HG02763 (cell line): ENCODE data around the gene CLEC16A.
A peak's percentile ranks its signal among the peaks of the same experiment; 100 is the strongest.

ENCODE experiments used
- ATAC-seq: cut with Tn5 transposase; IDR thresholded peaks from one replicate; pipeline ENCODE4 v1.9.1; 2021; ENCODE audit warnings: mild to moderate bottlenecking, moderate library complexity; ENCODE audit not compliant: unreplicated experiment

Gene CLEC16A

GRCh38 chr16:11165894-11166665, 221.7 kb downstream of the CLEC16A start:
- ATAC-seq = no peak

GRCh38 chr16:11167581-11167980, 223.2 kb downstream of the CLEC16A start:
- ATAC-seq = no peak

DNA sequence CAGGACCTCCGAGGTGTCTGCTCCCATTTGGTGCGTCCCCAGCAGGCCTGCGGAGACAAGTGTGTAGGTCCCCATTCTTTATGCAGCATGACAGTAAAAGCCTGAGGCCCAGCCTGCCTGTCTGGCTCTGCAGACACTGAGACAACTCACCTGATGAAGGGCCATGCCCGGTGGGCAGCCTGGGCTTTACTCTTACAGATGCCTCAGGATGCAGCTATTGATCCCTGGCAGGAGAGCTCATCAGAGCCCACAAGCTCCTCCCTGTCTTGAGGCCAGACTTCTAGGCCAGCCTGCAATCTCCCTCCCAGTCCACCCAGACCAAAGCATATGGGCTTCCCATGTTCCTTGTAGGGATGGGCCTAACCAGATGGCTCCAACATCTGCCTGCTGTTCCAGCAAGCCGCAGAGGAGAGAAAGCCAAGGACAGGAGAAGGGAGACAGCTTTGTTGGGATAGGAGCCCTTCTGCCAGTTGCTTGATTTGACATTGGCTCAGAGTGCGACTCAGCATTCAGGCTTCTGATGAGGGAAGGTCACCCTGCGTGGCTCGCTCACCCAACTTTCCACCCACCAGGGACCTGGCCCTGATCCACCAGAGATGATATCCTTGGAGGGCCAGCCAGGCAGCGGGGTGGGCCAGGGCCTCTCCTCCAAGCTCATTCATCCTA, 224.2 kb downstream of the CLEC16A start:
- ATAC-seq = no peak

- no peak for ATAC-seq
These were observed 225.3 kb downstream of the CLEC16A start for GRCh38 chr16:11169641-11170040.

DNA sequence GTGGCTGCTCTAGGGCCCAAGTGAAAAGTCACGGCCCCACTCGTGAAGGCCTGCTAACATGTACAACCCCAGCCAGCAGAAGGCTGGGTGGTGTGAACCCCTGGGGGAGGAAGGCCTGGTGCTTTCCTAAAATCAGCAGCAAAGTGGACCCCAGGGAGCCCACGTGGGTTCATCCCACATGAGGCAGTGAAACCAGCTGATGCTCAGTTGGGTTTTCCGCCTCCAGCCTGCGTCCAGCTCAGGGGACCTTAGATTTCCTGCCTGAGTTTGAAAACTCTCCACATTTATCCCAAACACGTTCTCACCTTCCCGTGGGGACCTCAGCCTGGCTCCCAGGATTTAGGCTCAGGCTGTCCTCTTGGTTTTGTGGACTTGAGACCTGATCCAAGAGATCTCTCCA, 225.8 kb downstream of the CLEC16A start:
- no peak for ATAC-seq

DNA sequence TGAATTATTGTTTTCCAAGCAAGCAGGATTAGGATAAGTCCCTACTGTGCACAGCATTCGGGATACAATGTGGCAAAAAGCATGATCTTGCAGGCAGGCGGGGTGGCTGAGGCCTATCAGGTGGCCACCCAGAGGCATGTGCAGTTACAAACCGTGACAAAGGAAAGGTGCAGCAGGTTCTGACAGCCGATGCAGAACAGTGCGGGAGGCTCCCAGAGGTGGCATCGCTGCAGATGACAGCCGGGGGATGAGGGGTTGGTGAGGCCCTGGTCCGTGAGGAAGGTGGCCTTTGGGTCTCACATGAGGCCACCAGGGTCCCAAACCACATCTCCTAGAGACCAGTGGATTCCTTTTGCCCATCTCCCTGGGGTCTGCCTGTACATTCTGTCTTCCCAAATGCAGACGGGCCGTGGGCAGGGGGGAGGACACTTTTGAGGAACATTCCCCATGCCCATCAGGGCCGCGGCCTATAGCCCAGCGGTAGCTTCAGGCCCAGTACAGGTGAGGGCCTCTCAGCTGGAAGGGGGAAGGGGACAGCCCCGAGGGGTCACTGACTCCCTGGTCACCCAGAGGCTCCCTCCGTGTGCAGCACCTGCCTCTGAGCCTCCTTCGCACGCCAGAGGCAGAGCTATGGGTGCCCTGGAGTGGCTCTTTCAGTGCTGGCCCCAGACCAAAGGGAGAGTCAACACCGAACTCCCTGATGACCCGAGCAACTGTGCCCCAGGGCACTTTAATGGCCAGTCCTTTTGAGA, 226.5 kb downstream of the CLEC16A start:
- ATAC-seq = no peak

DNA sequence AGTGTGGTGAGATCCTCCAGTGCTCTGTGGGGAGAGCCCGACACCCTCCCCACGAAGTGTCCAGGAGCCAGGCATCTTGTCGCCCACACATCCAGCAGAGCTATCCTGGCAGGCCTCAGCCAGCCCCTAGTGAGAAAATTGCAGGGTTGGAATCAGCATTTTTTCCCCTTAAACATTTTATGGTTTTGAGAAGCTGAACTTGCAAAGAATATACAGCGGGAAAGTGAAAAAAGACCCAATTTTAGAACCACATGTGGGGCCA, 227.0 kb downstream of the CLEC16A start:
- no peak for ATAC-seq

GRCh38 chr16:11171757-11172299, 227.5 kb downstream of the CLEC16A start:
- ATAC-seq = no peak

DNA sequence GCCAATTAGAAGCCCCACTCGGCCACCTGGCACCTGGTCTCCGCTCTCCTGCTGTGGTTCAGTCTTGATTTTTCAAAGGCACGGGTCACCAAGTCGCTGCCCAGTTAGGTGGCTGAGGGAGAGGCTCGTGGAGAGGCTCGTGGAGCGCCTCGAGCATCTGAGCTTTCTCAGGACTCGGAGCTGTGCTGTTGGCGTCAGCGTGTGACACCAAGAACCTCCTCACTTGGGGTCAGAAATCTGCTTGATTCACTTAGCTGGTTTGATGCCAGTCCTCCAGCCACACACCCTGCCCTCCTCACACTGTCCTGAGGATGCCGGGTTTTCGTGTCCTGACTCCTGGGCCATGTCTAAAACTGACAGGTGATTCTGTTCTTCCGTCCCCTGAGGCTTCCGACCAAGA, 229.1 kb downstream of the CLEC16A start:
- no peak for ATAC-seq

DNA sequence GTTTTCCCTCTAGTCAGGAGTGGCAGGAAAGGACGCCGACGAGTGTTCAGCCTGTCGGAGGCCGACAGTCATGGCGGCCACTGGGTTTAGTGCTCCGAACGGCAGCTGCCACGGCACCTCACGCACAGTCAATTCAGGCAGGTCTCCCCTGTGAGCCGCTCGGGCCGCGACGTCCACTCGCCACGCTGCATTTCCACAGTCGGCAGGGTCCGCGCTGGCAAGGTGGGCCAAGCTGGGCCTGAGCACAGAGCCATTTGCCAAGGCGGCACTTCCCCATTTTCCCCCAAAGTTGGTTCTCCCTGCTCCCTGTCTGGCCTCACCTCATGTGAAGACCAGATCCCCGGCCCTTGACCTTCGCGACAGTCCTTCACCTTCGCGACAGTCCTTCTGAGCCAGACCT, 229.8 kb downstream of the CLEC16A start:
- ATAC-seq = no peak

DNA sequence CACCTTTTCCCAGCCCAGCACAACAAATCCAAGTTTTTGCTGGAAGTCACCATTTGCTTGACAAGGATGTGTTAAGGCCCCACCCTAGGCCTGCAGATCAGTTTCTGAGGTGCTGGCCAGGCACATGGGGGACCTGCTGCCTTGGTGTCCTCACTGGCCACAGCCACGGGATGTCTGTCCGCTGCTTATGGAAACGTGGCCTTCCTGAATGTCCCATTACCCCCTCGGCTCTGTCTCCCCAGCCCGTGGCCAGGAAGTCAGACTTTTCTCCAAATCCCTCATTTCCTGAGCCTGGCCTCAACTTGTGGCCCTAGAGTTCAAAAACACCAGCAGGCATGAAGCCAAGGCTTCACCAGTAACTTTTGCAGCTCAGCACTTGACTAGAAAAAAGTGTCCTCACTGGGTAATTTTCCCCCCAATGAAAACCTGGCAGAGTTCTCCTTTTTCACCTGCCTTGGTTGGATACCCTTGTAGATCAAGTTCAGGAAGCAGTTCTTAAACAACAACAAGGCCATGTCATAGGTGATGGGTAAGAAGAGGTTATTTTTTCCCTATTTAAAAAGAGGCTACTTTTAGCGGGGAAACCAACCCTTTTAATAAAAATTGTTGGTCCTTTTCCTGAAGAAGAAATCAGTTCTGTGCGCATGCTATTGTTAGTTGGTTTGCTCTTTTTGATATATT, 230.9 kb downstream of the CLEC16A start:
- no peak for ATAC-seq

GRCh38 chr16:11175787-11176341, 231.5 kb downstream of the CLEC16A start:
- ATAC-seq = peak; percentile 58

- no peak for ATAC-seq
These were observed 233.3 kb downstream of the CLEC16A start for GRCh38 chr16:11177578-11178160.

DNA sequence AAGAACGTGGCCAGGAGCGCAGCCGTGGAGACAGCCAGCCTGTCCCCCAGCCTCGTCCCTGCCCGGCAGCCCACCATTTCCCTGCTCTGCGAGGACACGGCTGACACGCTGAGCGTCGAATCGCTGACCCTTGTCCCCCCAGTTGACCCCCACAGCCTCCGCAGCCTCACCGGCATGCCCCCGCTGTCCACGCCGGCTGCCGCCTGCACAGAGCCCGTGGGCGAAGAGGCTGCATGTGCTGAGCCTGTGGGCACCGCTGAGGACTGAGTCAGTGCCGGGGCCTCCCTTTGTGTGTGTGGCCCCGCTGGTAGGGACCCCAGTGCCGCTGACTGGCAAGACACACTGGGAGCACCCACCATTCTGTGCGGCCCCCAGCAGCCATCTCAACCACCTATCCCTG, 234.1 kb downstream of the CLEC16A start:
- ATAC-seq = no peak

- ATAC-seq = no peak
These were observed 235.2 kb downstream of the CLEC16A start for GRCh38 chr16:11179574-11179973.

DNA sequence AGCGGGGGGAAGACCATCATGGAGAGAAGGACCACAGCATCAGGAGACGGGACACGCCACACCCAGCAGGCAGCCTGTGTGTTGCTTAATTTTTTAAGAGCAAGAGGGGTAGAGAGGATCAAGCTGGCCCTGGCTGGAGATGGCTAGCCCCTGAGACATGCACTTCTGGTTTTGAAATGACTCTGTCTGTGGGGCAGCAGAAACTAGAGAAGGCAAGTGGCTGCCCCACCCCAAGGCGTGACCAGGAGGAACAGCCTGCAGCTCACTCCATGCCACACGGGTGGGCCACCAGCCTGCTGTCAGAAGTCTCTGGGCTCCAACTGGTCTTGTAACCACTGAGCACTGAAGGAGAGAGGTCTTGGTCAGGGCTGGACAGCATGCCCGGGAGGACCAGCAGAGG, 236.1 kb downstream of the CLEC16A start:
- no peak for ATAC-seq

GRCh38 chr16:11181242-11181898, 237.0 kb downstream of the CLEC16A start:
- ATAC-seq = no peak

- no peak for ATAC-seq
These were observed 237.5 kb downstream of the CLEC16A start for GRCh38 chr16:11181899-11182279.

DNA sequence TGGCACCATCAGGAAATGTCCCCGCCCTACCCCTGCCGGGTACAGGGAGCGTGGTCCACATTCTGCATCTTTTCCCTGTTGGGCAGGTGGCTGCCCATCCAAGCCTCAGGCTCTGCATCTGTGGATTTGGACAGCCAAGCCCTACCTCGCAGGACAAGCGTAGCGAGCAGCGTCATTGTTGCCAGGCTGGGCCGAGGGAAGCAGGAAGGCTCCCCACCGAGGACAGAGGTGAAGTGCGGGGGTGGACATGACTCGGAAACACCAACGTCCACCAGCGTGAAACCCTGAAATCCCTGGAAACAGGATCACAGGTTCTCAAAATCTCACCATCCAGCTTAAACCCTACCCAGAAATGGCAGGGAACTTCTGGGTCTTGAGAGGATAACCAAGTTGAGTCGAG, 238.0 kb downstream of the CLEC16A start:
- no peak for ATAC-seq
